HT-29 (cell line): ENCODE data around the gene C14orf180. TPM values are rescaled to one million over a fixed set of nuclear protein-coding genes. Genes with fewer than 3 reads are reported as not detected.
A peak's percentile ranks its signal among the peaks of the same experiment; 100 is the strongest.
"Not testable (repeated sequence)": the region's sequence is repeated elsewhere in the genome, so short reads cannot be mapped to it uniquely, and the experiment has no call there.

Experiments used
- DNase-seq: peaks from one replicate; pipeline ENCODE4 v3.0.0-alpha.2; 2015; ENCODE audit warnings: low spot score
- total RNA-seq: library from RNA; depleted of rRNA; stranded (reverse); fragments of >200 nt; shearing (Covaris generic); gene quantifications from 2 replicates; pipeline ENCODE4 v1.2.3, GENCODE V29; 2014

The C14orf180 gene
- total RNA-seq, 1 experiment from 2014 or later, result 0.38 TPM

- no peak for DNase-seq
These were observed 2.1 kb upstream of the C14orf180 start for GRCh38 chr14:104577426-104577825.

- DNase-seq, result no peak
These were observed 1.7 kb upstream of the C14orf180 start for GRCh38 chr14:104577847-104578301.

- no peak for DNase-seq
These were observed 1.2 kb upstream of the C14orf180 start for GRCh38 chr14:104578321-104578720.

- DNase-seq, result not testable (repeated sequence)
These were observed 375 bp downstream of the C14orf180 start for GRCh38 chr14:104579939-104580338.

- peak; percentile 59 for DNase-seq
These were observed 1.4 kb downstream of the C14orf180 start for GRCh38 chr14:104580961-104581360.

- DNase-seq, result no peak
These were observed 2.0 kb downstream of the C14orf180 start for GRCh38 chr14:104581521-104581920.

GRCh38 chr14:104582005-104582404 is 2.4 kb downstream of the C14orf180 start:
- DNase-seq, result no peak

GRCh38 chr14:104582662-104583061 is 3.1 kb downstream of the C14orf180 start:
- no peak for DNase-seq

GRCh38 chr14:104583424-104584306 is 4.1 kb downstream of the C14orf180 start:
- DNase-seq, result no peak

GRCh38 chr14:104584557-104584956 is 5.0 kb downstream of the C14orf180 start:
- DNase-seq, result no peak

GRCh38 chr14:104585966-104586697 is 6.6 kb downstream of the C14orf180 start:
- no peak for DNase-seq

GRCh38 chr14:104586832-104587620 is 7.5 kb downstream of the C14orf180 start:
- no peak for DNase-seq

GRCh38 chr14:104587641-104588040 is 8.1 kb downstream of the C14orf180 start:
- no peak for DNase-seq

- no peak for DNase-seq
These were observed 8.7 kb downstream of the C14orf180 start for GRCh38 chr14:104588066-104588857.

GRCh38 chr14:104589338-104590195 is 10.0 kb downstream of the C14orf180 start:
- DNase-seq, result no peak

GRCh38 chr14:104590240-104590965 is 10.8 kb downstream of the C14orf180 start:
- DNase-seq, result no peak

GRCh38 chr14:104591031-104591430 is 11.5 kb downstream of the C14orf180 start:
- DNase-seq, result no peak

GRCh38 chr14:104591506-104592291 is 12.1 kb downstream of the C14orf180 start:
- DNase-seq, result no peak
